Astrocyte (in vitro differentiated cells and primary cell): Measurements from ENCODE around the gene FBLN5. TPM values are rescaled to one million over a fixed set of nuclear protein-coding genes. Genes with fewer than 3 reads are reported as not detected.

ENCODE experiments used
- DNase-seq: peaks from one replicate; pipeline ENCODE4 v3.0.0-alpha.2; 2010; ENCODE audit warnings: low read depth
- FAIRE-seq: peaks from 2 replicates; lab custom pipeline; 2011; peaks lifted over from hg19 to GRCh38; lab: Jason Lieb, UNC
- H2AFZ ChIP-seq: 2 replicates; pipeline ENCODE4 v1.6.0; 2012; ENCODE audit warnings: low read depth, low read length, inconsistent platforms
- H3K27ac ChIP-seq: 2 replicates; pipeline ENCODE4 v1.5.1; 2011; ENCODE audit warnings: low read depth, low read length, inconsistent platforms
- H3K27me3 ChIP-seq: 2 replicates; pipeline ENCODE4 v1.6.0; 2011; ENCODE audit warnings: low read length, inconsistent platforms; ENCODE audit not compliant: insufficient read depth
- H3K36me3 ChIP-seq: 2 replicates; pipeline ENCODE4 v1.5.1; 2011; ENCODE audit warnings: low read length, inconsistent platforms; ENCODE audit not compliant: insufficient read depth
- H3K4me1 ChIP-seq: 2 replicates; pipeline ENCODE4 v1.5.1; 2011; ENCODE audit warnings: low read length, inconsistent platforms; ENCODE audit not compliant: insufficient read depth
- H3K4me2 ChIP-seq: 2 replicates; pipeline ENCODE4 v1.6.0; 2012; ENCODE audit warnings: low read length, inconsistent platforms
- H3K4me3 ChIP-seq: 2 replicates; pipeline ENCODE4 v1.5.1; 2011; ENCODE audit warnings: low read depth, mild to moderate bottlenecking, low read length, inconsistent platforms; ENCODE audit not compliant: insufficient read depth
- H3K79me2 ChIP-seq: 2 replicates; pipeline ENCODE4 v1.6.0; 2012; ENCODE audit warnings: mild to moderate bottlenecking, low read length, inconsistent platforms; ENCODE audit not compliant: insufficient read depth
- H3K9ac ChIP-seq: 2 replicates; pipeline ENCODE4 v1.6.0; 2012; ENCODE audit warnings: mild to moderate bottlenecking, low read length, inconsistent platforms
- H3K9me3 ChIP-seq: 2 replicates; pipeline ENCODE4 v1.5.1; 2012; ENCODE audit warnings: low read depth, mild to moderate bottlenecking, low read length, inconsistent platforms; ENCODE audit not compliant: insufficient read depth
- H4K20me1 ChIP-seq: 2 replicates; pipeline ENCODE4 v1.6.0; 2012; ENCODE audit warnings: low read length, inconsistent platforms; ENCODE audit not compliant: insufficient read depth
- H3K27ac Mint-ChIP-seq: one replicate; pipeline ENCODE4 v1.8.0; 2021; ENCODE audit warnings: mild to moderate bottlenecking, mixed read lengths; ENCODE audit not compliant: unreplicated experiment
- H3K27me3 Mint-ChIP-seq: one replicate; pipeline ENCODE4 v1.8.0; 2021; ENCODE audit warnings: low read depth, mixed read lengths; ENCODE audit not compliant: unreplicated experiment
- H3K36me3 Mint-ChIP-seq: one replicate; pipeline ENCODE4 v1.8.0; 2021; ENCODE audit warnings: low read depth, mixed read lengths; ENCODE audit not compliant: unreplicated experiment
- H3K4me1 Mint-ChIP-seq: one replicate; pipeline ENCODE4 v1.8.0; 2021; ENCODE audit warnings: low read depth, mixed read lengths; ENCODE audit not compliant: unreplicated experiment
- H3K4me3 Mint-ChIP-seq: one replicate; pipeline ENCODE4 v1.8.0; 2021; ENCODE audit warnings: mild to moderate bottlenecking, moderate library complexity, mixed read lengths; ENCODE audit not compliant: unreplicated experiment
- H3K9me3 Mint-ChIP-seq: one replicate; pipeline ENCODE4 v1.8.0; 2021; ENCODE audit warnings: mild to moderate bottlenecking, mixed read lengths; ENCODE audit not compliant: unreplicated experiment
- CTCF ChIP-seq: IDR thresholded peaks from 2 replicates; pipeline ENCODE4 v1.5.1; 2011; ENCODE audit warnings: low read depth, mild to moderate bottlenecking, inconsistent platforms, low read length, moderate library complexity; ENCODE audit not compliant: insufficient read depth
- EZH2 ChIP-seq: IDR thresholded peaks from 2 replicates; pipeline ENCODE4 v1.6.1; 2012; ENCODE audit warnings: mild to moderate bottlenecking, low read length, inconsistent platforms; ENCODE audit not compliant: insufficient read depth
- total RNA-seq: library from RNA; stranded (reverse); gene quantifications from 2 replicates; pipeline ENCODE4 v1.2.1, GENCODE V29; 2021

Gene FBLN5
- total RNA-seq, 1 donor from 2014 or later = 12.5 TPM

GRCh38 chr14:91955168-91955567, 7.7 kb upstream of the FBLN5 start:
- Histone ChIP-seq H3K4me1 (no peaks in the 10 kb centered on the region), H3K79me2 (no peaks in the 10 kb centered on the region), H3K36me3 (no peaks in the 10 kb centered on the region), H3K4me3 (no peak overlapping the region), H3K27ac (no peak overlapping the region), H3K9me3 (no peaks in the 10 kb centered on the region), H3K4me2 (no peak overlapping the region), H3K9ac (no peak overlapping the region), H4K20me1 (no peaks in the 10 kb centered on the region), H3K27me3 (no peaks in the 10 kb centered on the region), H2AFZ (no peak overlapping the region)
- no peak for TF ChIP-seq EZH2
- no peak for TF ChIP-seq CTCF
- Mint-ChIP-seq H3K36me3 (no peaks in the 10 kb centered on the region), H3K27ac (no peak overlapping the region), H3K4me1 (no peaks in the 10 kb centered on the region), H3K9me3 (no peaks in the 10 kb centered on the region), H3K27me3 (peaks cover 13% of the 10 kb centered on the region), H3K4me3 (no peak overlapping the region)
- DNase-seq = no peak
- no peak for FAIRE-seq

- FAIRE-seq (no peak), DNase-seq (no peak)
- no peaks in the 10 kb centered on the region for H3K4me1 ChIP-seq
- no peaks in the 10 kb centered on the region for H3K36me3 ChIP-seq
- TF ChIP-seq CTCF (no peak), EZH2 (no peak)
- H3K9me3 ChIP-seq = no peaks in the 10 kb centered on the region
- Mint-ChIP-seq H3K4me3 (no peak overlapping the region), H3K36me3 (no peaks in the 10 kb centered on the region), H3K9me3 (no peaks in the 10 kb centered on the region), H3K27me3 (peaks cover 14% of the 10 kb centered on the region), H3K4me1 (no peaks in the 10 kb centered on the region), H3K27ac (no peak overlapping the region)
- no peak overlapping the region for H2AFZ ChIP-seq
- H3K27me3 ChIP-seq = no peaks in the 10 kb centered on the region
- no peak overlapping the region for H3K27ac ChIP-seq
- H3K9ac ChIP-seq = no peak overlapping the region
- no peaks in the 10 kb centered on the region for H4K20me1 ChIP-seq
- no peak overlapping the region for H3K4me3 ChIP-seq
- no peak overlapping the region for H3K4me2 ChIP-seq
- H3K79me2 ChIP-seq = no peaks in the 10 kb centered on the region
Measured at GRCh38 chr14:91953170-91953985, 5.9 kb upstream of the FBLN5 start.
